ENCODE results near the gene MEIOB.

- no peak for TF ChIP-seq REST (IDR thresholded peaks at IDR 0.05)
- no peak for TF ChIP-seq CTCF (IDR thresholded peaks at IDR 0.05)
- TF ChIP-seq RCOR1 (IDR thresholded peaks at IDR 0.05; ENCODE audit: low read depth, low read length): no peak
- no peak for TF ChIP-seq RAD21 (conservative IDR thresholded peaks at IDR 0.05 in 1 of 2, IDR thresholded peaks at IDR 0.05 in 1 of 2)
- TF ChIP-seq CHD2 (IDR thresholded peaks at IDR 0.05; ENCODE audit: low read length, partially characterized antibody): no peak
- no peak for TF ChIP-seq POLR2AphosphoS2 (conservative IDR thresholded peaks at IDR 0.05; ENCODE audit: low read length)
- no peak for TF ChIP-seq CHD4 (IDR thresholded peaks at IDR 0.05; ENCODE audit: borderline replicate concordance)
- no peak for TF ChIP-seq POLR2A (IDR thresholded peaks at IDR 0.05; ENCODE audit: low read length)
- no peak for TF ChIP-seq MAX (IDR thresholded peaks at IDR 0.05)
- no peak for TF ChIP-seq JUN (IDR thresholded peaks at IDR 0.05)
- no peak for TF ChIP-seq EP300 (IDR thresholded peaks at IDR 0.05)
- TF ChIP-seq ZFP36 (IDR thresholded peaks at IDR 0.05; ENCODE audit: borderline replicate concordance, partially characterized antibody): no peak
- TF ChIP-seq JUNB (IDR thresholded peaks at IDR 0.05): no peak
- no peak for TF ChIP-seq CEBPB (IDR thresholded peaks at IDR 0.05)
Observed at GRCh38 chr16:1810536-1810935, 61.4 kb downstream of the MEIOB start.
